ENCODE measurements around the gene OSBPL3. TPM values are rescaled to one million over a fixed set of nuclear protein-coding genes. Genes with fewer than 3 reads are reported as not detected.

OSBPL3 gene
- total RNA-seq, 1 experiment from 2014 or later: 16.0 TPM

DNA sequence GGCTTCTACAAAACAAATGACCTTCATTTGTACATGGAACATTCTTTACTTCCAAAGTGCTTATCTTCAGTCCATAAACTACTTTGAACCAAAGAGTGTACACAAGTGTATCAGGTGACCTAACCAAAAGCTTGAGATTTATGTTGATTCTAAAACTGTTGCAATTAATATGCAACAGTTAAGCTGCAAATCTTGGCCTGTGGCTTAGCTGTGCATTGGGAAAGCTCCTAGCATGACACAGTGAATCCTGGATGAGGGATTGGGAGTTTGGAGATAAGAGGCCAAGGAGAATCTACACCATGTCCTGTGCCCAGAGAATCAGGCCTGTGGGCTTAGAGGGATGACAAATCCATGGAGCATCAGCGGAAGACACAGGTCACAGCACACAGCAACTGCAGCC lies 117.5 kb downstream of the OSBPL3 start:
- Mint-ChIP-seq H3K36me3 (peaks cover 28% of the 10 kb centered on the region), H3K4me1 (peaks cover 3% of the 10 kb centered on the region), H3K9me3 (peaks cover 7% of the 10 kb centered on the region; the same call in 1 of the 2 replicates), H3K4me3 (no peak overlapping the region), H3K27me3 (ENCODE audit: low read depth) (no peaks in the 10 kb centered on the region; the same call in 1 of the 2 replicates), H3K27ac (no peak overlapping the region)
- TF ChIP-seq, protein P1, sequence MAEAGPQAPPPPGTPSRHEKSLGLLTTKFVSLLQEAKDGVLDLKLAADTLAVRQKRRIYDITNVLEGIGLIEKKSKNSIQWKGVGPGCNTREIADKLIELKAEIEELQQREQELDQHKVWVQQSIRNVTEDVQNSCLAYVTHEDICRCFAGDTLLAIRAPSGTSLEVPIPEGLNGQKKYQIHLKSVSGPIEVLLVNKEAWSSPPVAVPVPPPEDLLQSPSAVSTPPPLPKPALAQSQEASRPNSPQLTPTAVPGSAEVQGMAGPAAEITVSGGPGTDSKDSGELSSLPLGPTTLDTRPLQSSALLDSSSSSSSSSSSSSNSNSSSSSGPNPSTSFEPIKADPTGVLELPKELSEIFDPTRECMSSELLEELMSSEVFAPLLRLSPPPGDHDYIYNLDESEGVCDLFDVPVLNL (CRISPR knock-in tag; IDR thresholded peaks at IDR 0.05; ENCODE audit: borderline replicate concordance, low read depth): no peak
- TF ChIP-seq ATF6 (CRISPR knock-in tag; IDR thresholded peaks at IDR 0.05) (no peak), MXD4 (CRISPR knock-in tag; IDR thresholded peaks at IDR 0.05; ENCODE audit: borderline replicate concordance) (no peak), TP53 (CRISPR knock-in tag; IDR thresholded peaks at IDR 0.05) (no peak), ARID4B (CRISPR knock-in tag; IDR thresholded peaks at IDR 0.05; ENCODE audit: borderline replicate concordance) (no peak), HMGA2 (CRISPR knock-in tag; IDR thresholded peaks at IDR 0.05) (no peak), ZNF671 (CRISPR knock-in tag; IDR thresholded peaks at IDR 0.05) (no peak), NR1H2 (CRISPR knock-in tag; IDR thresholded peaks at IDR 0.05) (no peak), NR2C2 (CRISPR knock-in tag; IDR thresholded peaks at IDR 0.05) (no peak)
- TF ChIP-seq, protein P2, sequence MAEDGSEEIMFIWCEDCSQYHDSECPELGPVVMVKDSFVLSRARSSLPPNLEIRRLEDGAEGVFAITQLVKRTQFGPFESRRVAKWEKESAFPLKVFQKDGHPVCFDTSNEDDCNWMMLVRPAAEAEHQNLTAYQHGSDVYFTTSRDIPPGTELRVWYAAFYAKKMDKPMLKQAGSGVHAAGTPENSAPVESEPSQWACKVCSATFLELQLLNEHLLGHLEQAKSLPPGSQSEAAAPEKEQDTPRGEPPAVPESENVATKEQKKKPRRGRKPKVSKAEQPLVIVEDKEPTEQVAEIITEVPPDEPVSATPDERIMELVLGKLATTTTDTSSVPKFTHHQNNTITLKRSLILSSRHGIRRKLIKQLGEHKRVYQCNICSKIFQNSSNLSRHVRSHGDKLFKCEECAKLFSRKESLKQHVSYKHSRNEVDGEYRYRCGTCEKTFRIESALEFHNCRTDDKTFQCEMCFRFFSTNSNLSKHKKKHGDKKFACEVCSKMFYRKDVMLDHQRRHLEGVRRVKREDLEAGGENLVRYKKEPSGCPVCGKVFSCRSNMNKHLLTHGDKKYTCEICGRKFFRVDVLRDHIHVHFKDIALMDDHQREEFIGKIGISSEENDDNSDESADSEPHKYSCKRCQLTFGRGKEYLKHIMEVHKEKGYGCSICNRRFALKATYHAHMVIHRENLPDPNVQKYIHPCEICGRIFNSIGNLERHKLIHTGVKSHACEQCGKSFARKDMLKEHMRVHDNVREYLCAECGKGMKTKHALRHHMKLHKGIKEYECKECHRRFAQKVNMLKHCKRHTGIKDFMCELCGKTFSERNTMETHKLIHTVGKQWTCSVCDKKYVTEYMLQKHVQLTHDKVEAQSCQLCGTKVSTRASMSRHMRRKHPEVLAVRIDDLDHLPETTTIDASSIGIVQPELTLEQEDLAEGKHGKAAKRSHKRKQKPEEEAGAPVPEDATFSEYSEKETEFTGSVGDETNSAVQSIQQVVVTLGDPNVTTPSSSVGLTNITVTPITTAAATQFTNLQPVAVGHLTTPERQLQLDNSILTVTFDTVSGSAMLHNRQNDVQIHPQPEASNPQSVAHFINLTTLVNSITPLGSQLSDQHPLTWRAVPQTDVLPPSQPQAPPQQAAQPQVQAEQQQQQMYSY (CRISPR knock-in tag; IDR thresholded peaks at IDR 0.05): no peak
- DNase-seq (ENCODE audit: low spot score) (no peak), ATAC-seq (no peak)
- ChIA-PET CTCF (no interaction called here), POLR2A (no interaction called here)

DNA sequence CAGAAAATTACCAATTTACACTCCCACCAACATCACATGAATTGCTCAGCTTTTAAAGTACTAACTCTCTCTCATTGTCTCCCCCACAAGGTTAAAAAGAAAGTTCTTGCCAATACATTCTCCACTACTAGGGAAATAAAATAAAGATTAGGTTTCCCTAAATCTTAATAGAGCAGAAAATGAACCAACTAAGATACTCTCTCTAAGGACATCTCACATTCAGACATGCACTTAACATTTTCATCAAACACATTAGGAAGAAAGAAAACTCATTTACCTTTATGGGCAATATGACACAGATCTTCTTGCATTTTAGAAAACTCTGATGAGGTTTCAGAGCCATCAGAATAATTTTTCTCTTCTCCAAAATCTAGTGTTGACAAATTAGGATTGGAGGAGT lies 118.6 kb downstream of the OSBPL3 start:
- CTCF ChIA-PET: no interaction called here
- ATAC-seq: no peak
- Mint-ChIP-seq H3K4me1 (no peaks in the 10 kb centered on the region), H3K27me3 (ENCODE audit: low read depth) (no peaks in the 10 kb centered on the region; the same call in 1 of the 2 replicates), H3K9me3 (0 out of 2 replicates have a peak, but pooled peaks cover 3% of the 10 kb centered on the region), H3K27ac (no peak overlapping the region), H3K36me3 (peaks cover 24% of the 10 kb centered on the region), H3K4me3 (no peak overlapping the region)
- TF ChIP-seq ZNF317 (CRISPR knock-in tag; IDR thresholded peaks at IDR 0.05; ENCODE audit: borderline replicate concordance, low read depth) (no peak), STAT6 (CRISPR knock-in tag; conservative IDR thresholded peaks at IDR 0.05; ENCODE audit: low read depth) (no peak)
- POLR2A ChIA-PET: no interaction called here
- no peak for DNase-seq (ENCODE audit: low spot score)
